Embryonic facial prominence (tissue), 1 donor: ENCODE data around the gene RHOBTB1.
"Not testable (repeated sequence)": the region's sequence is repeated elsewhere in the genome, so short reads cannot be mapped to it uniquely, and the experiment has no call there.

Experiments used
- DNase-seq: peaks from one replicate; pipeline ENCODE4 v3.0.0-alpha.2; 2016; ENCODE audit errors: extremely low spot score

RHOBTB1 gene

DNA sequence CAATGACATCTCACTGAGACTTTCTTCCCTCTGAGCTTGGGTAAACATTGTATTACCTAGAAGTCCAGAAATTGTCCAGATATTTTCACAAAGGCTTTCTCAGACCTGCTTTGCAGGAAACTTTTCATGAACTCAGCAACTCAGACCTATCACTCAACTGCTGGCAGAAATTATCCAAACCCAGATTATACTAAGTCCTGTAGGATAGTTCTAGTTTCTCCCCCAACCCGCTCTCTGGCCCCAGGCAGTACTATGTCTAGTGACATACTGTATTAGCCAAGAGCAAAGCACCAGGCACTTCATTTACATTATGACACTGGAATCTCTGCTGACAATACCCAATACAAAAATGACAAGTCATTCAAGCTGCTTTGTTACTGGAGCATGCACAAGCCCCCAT, 75.0 kb downstream of the RHOBTB1 start:
- no peak for DNase-seq

DNA sequence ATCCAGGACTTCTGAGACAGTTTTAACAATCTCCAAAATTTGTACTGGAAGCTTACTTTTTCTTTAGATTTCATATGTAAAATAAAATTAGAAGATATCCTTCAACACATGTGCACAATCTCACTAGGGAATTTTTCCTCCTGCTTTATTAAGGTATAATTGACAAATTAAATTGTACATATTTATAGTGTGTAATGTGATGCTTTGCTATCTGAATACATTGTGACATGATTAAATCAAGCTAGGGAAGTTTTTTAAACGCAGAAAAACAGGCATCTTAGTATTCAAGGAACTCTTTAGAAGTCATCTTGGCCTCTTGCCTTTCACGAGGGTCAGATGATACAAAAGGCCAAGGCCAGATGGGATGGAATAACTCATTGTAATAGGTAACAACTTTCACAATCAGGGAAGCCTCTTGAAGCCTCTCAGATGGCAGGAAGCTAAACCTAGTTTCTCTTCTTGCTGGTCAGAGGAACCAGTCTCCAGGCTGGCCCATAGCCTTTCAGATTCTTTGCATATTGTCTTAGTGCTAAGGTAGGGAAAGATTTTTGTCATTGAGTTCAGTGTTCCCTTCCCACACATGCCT, 78.7 kb downstream of the RHOBTB1 start:
- DNase-seq, result no peak

DNA sequence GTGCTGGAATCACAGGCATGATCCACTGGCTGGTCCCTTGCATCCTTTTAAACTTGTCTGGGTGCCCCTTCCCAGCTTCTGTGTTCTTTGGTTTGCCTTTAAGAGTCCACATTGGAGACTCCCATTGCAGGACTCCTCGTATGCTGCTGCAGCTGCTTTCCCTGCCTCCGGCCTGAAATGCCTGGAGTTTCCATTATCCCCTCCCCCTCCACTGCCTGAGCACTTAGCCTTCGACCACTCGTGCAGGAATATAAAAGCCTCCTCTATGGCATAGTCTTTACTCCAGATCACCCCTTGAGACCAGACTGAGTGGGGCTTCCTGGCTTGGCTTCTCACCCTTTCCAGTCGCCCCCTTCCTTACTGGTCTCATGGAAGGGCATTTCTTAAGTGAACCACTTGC, 80.2 kb downstream of the RHOBTB1 start:
- DNase-seq, result no peak

- no peak for DNase-seq
Observed at GRCh38 chr10:60862517-60862916, 81.5 kb downstream of the RHOBTB1 start.

DNA sequence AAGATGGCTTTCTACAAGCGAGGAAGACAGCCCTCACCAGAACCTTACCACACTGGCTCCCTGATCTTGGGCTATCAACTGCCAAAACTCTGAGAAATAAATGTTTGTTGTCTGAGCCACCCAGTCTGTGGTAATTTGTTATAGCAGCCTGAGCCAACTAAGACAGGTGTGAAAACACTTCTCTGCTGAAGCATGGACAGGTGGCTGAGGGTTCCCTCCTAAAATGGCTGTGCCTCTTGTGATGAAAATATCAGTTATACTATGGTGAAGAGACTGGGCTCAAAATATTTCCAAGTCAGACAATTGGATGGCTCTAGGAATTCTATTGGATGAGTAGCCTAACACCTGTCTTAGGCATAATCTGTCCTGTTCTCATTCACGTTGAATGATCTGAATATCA, 87.6 kb downstream of the RHOBTB1 start:
- no peak for DNase-seq

GRCh38 chr10:60853637-60854036, 90.3 kb downstream of the RHOBTB1 start:
- no peak for DNase-seq

GRCh38 chr10:60853107-60853506, 90.9 kb downstream of the RHOBTB1 start:
- no peak for DNase-seq

DNA sequence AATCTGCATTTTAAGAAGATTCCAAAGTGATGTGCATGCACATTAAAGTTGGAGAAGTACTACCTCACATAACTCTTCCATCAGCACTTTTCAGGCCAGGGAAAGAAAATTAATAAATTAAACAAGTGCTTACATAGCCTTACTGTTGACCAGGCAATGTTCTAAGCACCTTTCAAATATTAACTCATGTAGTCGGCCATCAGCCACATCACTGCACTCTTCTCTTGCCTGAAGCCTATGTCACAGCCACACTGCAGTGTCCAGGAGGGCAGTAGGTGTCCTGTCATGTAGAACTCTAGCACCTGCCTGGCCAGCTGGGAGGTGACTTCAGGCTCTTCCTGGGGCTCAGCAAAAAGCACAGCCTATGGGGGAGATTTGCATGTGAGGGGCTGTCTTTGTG, 94.2 kb downstream of the RHOBTB1 start:
- DNase-seq, result no peak

GRCh38 chr10:60849217-60849616, 94.8 kb downstream of the RHOBTB1 start:
- DNase-seq, result no peak

DNA sequence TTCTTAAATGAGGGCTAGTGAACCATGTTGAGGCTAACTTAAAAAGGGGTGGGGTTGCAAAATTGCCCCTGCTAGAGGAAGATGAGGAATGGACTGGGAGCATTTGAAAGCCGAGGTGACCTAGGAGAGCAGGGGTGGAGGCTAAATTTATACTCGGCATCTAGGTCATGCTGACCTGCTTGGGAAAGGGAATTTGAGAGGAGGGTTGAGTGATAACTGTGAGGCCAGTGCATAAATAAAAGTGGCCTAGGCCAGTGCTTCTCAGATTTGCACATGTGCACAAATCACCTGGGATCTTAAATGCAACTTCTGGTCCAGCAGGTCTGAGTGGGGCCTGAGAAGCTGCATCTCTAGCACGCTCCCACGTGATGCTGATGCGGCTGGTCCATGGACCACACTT, 95.3 kb downstream of the RHOBTB1 start:
- no peak for DNase-seq

DNA sequence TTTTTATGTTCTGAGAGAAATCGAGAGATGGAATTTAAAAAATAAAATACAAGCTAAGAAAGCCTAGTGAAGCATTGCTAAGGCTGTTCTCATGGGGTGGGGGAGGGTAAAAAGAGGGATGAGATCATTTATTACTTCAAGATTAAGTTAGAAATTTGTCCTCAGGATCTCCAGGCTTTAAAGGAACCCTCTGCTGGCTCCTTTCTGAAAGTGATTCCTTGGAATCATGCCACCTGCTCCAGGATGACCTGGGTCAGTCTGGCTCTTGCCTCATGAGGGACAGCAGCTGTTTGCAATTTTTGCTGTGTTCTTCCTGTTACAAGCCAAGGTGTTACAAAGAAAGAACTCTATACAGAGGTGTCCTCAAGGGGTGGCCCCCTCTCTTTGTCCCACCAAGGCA, 95.9 kb downstream of the RHOBTB1 start:
- DNase-seq, result no peak

- no peak for DNase-seq
Observed at GRCh38 chr10:60846173-60846572, 97.8 kb downstream of the RHOBTB1 start.

- DNase-seq, result no peak
Observed at GRCh38 chr10:60845038-60845437, 98.9 kb downstream of the RHOBTB1 start.

- DNase-seq, result no peak
Observed at GRCh38 chr10:60842694-60843093, 101.3 kb downstream of the RHOBTB1 start.

DNA sequence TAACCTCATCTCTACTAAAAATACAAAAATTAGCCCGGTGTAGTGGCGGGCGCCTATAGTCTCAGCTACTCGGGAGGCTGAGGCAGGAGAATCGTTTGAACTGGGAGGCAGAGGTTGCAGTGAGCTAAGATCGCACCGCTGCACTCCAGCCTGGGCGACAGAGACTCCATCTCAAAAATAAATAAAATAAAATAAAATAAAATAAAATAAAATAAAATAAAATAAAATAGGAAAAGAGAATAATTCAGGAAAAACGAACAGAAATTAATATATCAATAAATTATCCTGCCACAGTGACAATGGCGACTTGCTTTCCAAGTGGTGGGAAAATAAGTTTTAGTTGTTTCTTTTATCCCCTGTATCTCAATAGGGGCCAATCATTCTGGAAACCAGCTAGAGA, 102.8 kb downstream of the RHOBTB1 start:
- not testable (repeated sequence) for DNase-seq

- no peak for DNase-seq
Observed at GRCh38 chr10:60835049-60835448, 108.9 kb downstream of the RHOBTB1 start.

- DNase-seq, result no peak
Observed at GRCh38 chr10:60834401-60834800, 109.6 kb downstream of the RHOBTB1 start.

GRCh38 chr10:60832136-60832535, 111.8 kb downstream of the RHOBTB1 start:
- not testable (repeated sequence) for DNase-seq

DNA sequence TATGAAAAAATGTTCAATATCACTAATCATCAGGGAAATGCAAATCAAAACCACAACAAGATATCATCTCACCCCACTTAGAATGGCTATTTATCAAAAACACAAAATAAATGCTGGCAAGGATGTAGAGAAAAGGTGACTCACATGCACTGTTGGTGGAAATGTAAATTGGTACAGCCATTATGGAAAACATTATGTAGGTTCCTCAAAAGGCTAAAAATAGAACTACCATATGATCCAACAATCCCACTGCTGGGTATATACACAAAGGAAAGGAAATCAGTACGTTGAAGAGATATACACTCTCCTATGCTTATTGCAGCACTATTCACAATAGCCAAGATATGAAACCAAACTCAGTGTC, 115.5 kb downstream of the RHOBTB1 start:
- DNase-seq, result no peak

DNA sequence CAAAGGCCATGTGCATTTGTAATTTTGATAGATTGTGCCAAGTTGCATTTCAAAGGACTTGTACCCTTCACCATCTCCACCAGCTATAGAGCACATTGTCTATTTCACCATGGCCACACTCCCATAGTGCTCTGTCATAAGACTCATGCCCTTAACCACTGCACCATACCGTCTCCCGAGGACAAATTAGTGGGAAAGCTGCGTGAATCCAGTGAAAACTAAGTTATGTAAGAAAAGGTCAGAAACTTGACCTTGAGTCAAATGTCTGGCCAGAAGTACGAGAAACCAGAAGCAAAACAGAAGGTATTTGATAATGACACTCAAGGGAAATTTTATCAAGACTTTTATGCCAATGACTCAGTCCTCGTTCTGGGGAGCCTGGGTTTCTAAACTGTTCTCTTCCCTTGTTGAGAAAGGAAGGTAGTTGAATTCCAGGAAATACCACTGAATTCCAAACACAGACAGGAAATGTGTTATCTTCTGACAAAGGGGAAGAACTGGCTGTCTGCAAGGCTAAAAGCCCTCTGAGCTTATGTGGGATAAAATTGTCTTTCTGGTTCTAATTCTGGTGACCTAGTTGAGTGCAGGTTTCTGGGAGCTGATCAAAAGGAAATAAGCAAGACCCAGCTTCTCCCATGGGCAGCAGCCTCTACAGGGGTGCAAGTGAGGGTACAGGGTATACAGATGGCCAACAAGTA, 116.0 kb downstream of the RHOBTB1 start:
- DNase-seq, result no peak

GRCh38 chr10:60825520-60825919, 118.5 kb downstream of the RHOBTB1 start:
- DNase-seq, result no peak

GRCh38 chr10:60823324-60823723, 120.7 kb downstream of the RHOBTB1 start:
- no peak for DNase-seq

GRCh38 chr10:60822809-60823208, 121.2 kb downstream of the RHOBTB1 start:
- no peak for DNase-seq

GRCh38 chr10:60821656-60822055, 122.3 kb downstream of the RHOBTB1 start:
- DNase-seq, result no peak
